Activated T-cell treated with anti-CD3 and anti-CD28 coated beads for 4 hours (primary cell): Measurements from ENCODE around the gene FGF1.
"Not testable (repeated sequence)": the region's sequence is repeated elsewhere in the genome, so short reads cannot be mapped to it uniquely, and the experiment has no call there.

Experiments used
- DNase-seq: peaks from one replicate; pipeline ENCODE4 v3.0.0-alpha.2; 2020

Gene FGF1

GRCh38 chr5:142664636-142665035 is 21.3 kb downstream of the FGF1 start:
- no peak for DNase-seq

DNA sequence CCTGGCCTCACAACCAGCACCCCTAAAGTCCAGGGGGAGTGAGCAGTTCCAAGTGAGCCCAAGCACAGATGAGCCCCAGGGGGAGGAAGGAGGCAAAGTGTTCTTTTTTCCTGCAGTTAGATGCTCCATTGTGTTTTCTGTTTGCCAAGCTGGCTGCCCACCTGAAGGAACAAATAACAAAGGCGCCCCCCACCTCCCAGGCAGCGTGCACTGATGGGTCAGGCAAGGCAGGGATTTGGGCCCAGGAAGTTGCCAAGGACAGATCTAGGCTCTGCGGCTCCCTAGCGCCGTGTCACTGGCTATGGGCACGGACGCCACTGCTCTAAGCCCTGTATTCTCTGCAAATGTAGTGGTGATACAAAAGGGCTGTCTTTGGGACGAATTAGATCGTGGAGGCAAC is 21.8 kb downstream of the FGF1 start:
- no peak for DNase-seq

DNA sequence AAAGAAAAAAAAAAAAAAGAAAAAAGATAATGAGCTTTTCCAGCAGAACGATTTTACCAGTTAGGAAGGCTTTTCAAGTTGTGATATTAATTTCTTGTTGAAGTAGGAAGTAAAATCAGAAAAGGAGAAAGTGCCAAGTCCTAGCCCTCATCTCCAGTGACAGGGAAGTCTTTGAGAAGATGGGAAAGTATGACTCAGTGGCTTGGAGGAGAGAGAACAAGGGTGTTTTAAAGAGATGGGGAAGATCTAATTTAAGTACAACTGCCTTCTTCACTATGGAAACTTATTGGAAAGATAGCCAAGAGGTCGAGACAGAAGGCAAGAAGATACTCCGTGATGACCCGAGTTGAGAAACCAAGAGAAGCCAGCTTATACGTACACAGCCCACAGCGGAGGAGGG is 22.6 kb downstream of the FGF1 start:
- no peak for DNase-seq

DNA sequence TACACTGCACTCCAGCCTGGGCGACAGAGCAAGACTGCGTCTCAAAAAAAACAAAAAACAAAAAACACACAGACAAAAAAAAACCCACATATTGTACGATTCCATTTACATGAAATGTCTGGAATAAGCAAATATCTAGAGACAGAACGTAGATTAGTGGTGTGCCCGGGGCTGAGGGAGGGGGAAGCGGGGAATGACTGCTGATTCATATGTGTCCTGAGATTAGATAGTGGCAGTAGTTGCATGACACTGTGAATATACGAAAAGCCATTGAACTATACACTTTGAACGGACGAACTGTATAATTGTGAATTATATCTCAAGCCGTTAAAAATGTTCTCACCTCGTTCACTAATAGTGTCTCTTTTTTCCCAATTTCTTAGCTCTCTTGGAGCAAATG is 23.9 kb downstream of the FGF1 start:
- no peak for DNase-seq

DNA sequence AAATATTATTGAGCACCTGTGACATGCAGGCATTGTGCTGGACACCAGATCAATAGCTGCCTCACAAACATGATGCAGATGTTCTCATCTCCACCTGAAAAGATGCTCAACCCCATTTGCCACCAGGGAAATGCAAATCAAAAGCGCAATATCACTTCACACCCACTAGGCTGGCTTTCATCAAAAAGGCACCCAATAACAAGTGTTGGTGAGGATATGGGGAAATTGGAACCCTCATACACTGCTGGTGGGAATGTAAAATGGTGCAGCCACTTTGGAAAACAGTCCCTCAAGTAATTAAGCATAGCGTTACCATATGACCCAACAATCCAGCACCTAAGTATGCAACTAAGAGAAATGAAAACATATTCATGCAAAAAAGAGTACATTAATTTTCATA is 24.7 kb downstream of the FGF1 start:
- no peak for DNase-seq

DNA sequence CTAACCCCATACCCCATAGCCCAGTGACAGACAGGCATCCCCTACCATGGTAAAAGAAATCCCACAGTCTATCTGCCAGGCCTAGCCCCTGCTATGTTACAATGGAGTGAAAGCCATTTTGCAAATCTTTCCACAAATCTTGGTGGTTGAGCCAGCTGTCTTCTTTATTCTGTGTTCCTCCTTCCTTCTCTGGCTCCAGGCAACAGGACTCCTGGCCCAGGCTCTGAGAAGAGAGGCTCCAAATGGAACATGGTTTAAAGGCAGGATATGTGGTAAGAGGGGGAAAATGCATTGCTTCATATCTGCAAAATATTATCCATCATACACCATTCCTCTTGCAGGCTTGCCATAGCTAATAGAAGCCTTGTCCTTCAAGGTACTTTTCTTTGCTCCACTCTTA is 25.2 kb downstream of the FGF1 start:
- DNase-seq = no peak

- DNase-seq = no peak
Measured at GRCh38 chr5:142660196-142660595, 25.7 kb downstream of the FGF1 start.

DNA sequence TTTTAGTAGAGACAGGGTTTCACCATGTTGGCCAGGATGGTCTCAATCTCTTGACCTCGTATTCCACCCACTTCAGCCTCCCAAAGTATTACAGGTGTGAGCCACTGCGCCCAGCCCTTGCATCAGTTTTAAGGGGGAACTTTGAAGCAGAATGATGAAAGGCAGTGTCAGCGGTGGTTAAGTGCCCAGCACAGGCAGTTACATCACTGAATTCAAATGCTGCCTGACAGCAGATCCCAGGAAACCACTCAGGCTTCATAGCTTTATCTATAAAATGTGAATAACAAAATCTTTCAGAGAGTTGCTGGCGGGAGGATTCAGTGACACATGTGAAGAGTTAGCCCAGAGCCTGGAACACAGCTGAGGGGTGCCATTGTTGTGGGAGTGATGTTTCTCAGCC is 26.5 kb downstream of the FGF1 start:
- DNase-seq = no peak

- no peak for DNase-seq
Measured at GRCh38 chr5:142658278-142658677, 27.6 kb downstream of the FGF1 start.

GRCh38 chr5:142657446-142657845 is 28.4 kb downstream of the FGF1 start:
- no peak for DNase-seq

GRCh38 chr5:142655339-142656267 is 30.3 kb downstream of the FGF1 start:
- peak; percentile 61 for DNase-seq

GRCh38 chr5:142654578-142655058 is 31.3 kb downstream of the FGF1 start:
- no peak for DNase-seq

GRCh38 chr5:142653321-142653720 is 32.6 kb downstream of the FGF1 start:
- no peak for DNase-seq

DNA sequence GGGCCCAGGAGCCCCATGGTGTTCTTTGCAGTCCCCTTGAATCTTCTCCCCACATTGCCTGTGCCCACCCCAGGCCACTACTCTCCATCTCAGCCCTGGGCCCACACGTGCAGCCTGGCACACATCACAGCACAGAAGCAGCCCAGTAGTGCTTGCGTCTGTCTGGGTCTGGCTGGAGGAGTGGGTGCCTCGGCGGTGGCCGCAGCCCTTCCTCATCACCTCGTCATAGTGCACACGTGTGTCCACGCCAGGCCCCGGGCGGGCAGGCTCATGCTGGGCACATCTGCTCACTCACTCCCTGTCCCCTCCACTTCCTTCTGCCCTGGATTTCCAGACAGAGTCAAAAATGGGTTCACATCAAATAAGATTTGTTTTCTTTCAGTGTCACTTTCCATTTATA is 33.3 kb downstream of the FGF1 start:
- no peak for DNase-seq

DNA sequence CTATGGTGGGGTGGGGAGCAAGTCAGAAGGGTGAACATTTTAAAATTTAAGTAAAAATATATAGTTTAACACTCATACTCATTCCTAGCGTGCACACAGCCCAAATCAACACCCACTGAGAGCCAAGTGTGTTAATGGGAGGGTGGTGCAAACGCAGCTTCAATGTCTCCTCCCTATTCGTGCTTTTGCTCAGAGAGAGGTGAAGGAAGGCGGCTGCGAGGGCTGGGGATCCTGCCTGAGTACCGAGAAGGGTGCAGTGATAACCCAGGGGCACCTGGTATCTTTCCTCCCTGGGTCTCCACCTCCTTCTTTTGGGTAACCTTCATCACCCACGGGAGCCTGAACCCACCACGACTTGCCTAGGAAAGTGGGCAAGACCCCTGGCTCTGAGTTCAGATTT is 35.0 kb downstream of the FGF1 start:
- DNase-seq = no peak

- no peak for DNase-seq
Measured at GRCh38 chr5:142650060-142650459, 35.8 kb downstream of the FGF1 start.

- not testable (repeated sequence) for DNase-seq
Measured at GRCh38 chr5:142648108-142648507, 37.8 kb downstream of the FGF1 start.

DNA sequence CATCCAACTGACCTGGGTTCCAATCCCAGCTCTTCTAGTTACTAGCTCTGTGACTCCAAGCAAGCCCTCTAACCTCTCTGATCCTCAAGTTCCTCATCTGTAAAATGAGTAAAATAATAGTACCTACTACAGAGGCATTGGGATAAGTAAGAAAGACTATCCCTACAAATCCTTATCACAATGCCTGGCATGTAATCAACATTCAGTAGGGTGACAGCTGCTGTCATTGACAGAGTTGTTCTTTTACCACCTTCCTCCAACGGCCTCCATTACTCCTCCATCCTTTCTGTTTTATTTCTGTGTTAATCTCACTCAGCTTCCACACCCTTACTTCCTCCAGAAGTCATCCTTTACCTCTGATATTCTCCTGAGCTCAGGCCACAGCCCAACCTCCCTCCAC is 40.4 kb downstream of the FGF1 start:
- DNase-seq = no peak

GRCh38 chr5:142644640-142645361 is 41.1 kb downstream of the FGF1 start:
- no peak for DNase-seq

GRCh38 chr5:142644127-142644526 is 41.8 kb downstream of the FGF1 start:
- DNase-seq = no peak

- DNase-seq = no peak
Measured at GRCh38 chr5:142643634-142644033, 42.3 kb downstream of the FGF1 start.

DNA sequence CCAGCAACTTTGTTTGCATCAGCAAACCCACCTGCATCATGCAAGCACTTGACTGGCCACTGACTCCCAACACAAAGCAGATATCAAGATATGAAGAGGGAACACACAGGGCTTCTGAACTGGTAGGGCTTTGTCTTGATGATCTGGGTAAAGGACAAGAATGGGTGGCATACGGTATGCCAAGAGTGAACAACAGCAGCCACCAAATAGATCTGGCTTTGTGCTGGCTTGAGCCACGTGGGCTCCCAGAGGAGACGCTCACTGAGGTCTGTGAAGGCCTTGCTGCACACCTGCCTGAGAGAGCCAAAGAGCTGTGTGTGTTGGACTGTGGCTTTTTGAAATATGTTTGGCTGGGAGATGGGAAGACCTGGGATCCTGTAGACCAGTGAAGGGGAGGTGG is 43.5 kb downstream of the FGF1 start:
- no peak for DNase-seq

DNA sequence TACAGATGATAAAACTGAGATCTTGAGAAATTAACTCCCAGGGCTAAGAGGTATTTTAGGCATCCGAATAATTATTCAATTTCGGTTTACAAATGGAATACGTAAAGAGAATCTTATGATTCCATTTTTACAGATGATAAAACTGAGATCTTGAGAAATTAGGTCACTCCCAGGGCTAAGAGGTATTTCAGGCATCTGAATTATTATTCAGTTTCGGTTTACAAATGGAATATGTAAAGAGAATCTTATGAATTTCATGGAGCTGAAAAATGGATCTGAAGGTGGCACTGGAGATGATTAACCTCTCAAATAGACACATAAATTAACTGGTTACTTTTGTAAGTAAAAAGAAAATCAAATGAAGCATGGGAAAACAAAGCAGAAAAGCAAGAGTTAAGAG is 44.2 kb downstream of the FGF1 start:
- no peak for DNase-seq

GRCh38 chr5:142640316-142641005 is 45.4 kb downstream of the FGF1 start:
- DNase-seq = no peak
